GM19467 (cell line): ENCODE data around the gene EVA1C.
"Not testable (repeated sequence)": the region's sequence is repeated elsewhere in the genome, so short reads cannot be mapped to it uniquely, and the experiment has no call there.

Experiments used
- ATAC-seq: cut with Tn5 transposase; IDR thresholded peaks from one replicate; pipeline ENCODE4 v1.9.1; 2021; ENCODE audit warnings: mild to moderate bottlenecking, moderate library complexity; ENCODE audit not compliant: unreplicated experiment

EVA1C gene

GRCh38 chr21:32390537-32391224 is 21.8 kb upstream of the EVA1C start:
- ATAC-seq = not testable (repeated sequence)

GRCh38 chr21:32391755-32392154 is 20.8 kb upstream of the EVA1C start:
- ATAC-seq = no peak

- ATAC-seq = peak; percentile 5
Measured at GRCh38 chr21:32392299-32392879, 20.1 kb upstream of the EVA1C start.

- ATAC-seq = peak; percentile 91
Measured at GRCh38 chr21:32392880-32393676, 19.4 kb upstream of the EVA1C start, which contains the start of gene URB1. Gene URB1 (minus strand): TSS chr21:32393012. CDS start chr21:32392910, 102 bp downstream.

GRCh38 chr21:32393677-32394001 is 18.9 kb upstream of the EVA1C start:
- no peak for ATAC-seq

- no peak for ATAC-seq
Measured at GRCh38 chr21:32403201-32403777, 9.2 kb upstream of the EVA1C start.

GRCh38 chr21:32406405-32406804 is 6.1 kb upstream of the EVA1C start:
- ATAC-seq = no peak

GRCh38 chr21:32410291-32410690 is 2.2 kb upstream of the EVA1C start:
- ATAC-seq = no peak

GRCh38 chr21:32410916-32411315 is 1.6 kb upstream of the EVA1C start:
- ATAC-seq = no peak

- no peak for ATAC-seq
Measured at GRCh38 chr21:32411350-32412161, 950 bp upstream of the EVA1C start.

- ATAC-seq = no peak
Measured at GRCh38 chr21:32413015-32413504, 554 bp downstream of the EVA1C start.

GRCh38 chr21:32413697-32414578 is 1.4 kb downstream of the EVA1C start:
- ATAC-seq = no peak

GRCh38 chr21:32414579-32415358 is 2.3 kb downstream of the EVA1C start:
- no peak for ATAC-seq

GRCh38 chr21:32415451-32416398 is 3.2 kb downstream of the EVA1C start:
- ATAC-seq = no peak

GRCh38 chr21:32418146-32418545 is 5.6 kb downstream of the EVA1C start:
- no peak for ATAC-seq

GRCh38 chr21:32422064-32422463 is 9.6 kb downstream of the EVA1C start:
- no peak for ATAC-seq

- ATAC-seq = no peak
Measured at GRCh38 chr21:32423320-32424190, 11.0 kb downstream of the EVA1C start.
